Mucosa of rectum (tissue), 2 donors: ENCODE results near the gene ACO2.

Source experiments
- H3K27ac ChIP-seq, 2 donors: one replicate each; pipeline ENCODE4 v1.7.0; 2013; ENCODE audit warnings: inconsistent platforms in 2 of 2, low read depth in 2 of 2, low read length in 2 of 2
- H3K27me3 ChIP-seq, 2 donors: one replicate each; pipeline ENCODE4 v1.7.0; 2013; ENCODE audit warnings: low read length in 2 of 2; ENCODE audit not compliant: control insufficient read depth in 2 of 2, insufficient read depth in 2 of 2
- H3K36me3 ChIP-seq, 2 donors: one replicate each; pipeline ENCODE4 v1.7.0; 2013; ENCODE audit warnings: low read length in 2 of 2; ENCODE audit not compliant: control insufficient read depth in 2 of 2, insufficient read depth in 2 of 2
- H3K4me1 ChIP-seq, 2 donors: one replicate each; pipeline ENCODE4 v1.7.0; 2013; ENCODE audit warnings: low read length in 2 of 2, mild to moderate bottlenecking in 1 of 2; ENCODE audit not compliant: control insufficient read depth in 2 of 2, insufficient read depth in 2 of 2
- H3K4me3 ChIP-seq, 2 donors: one replicate each; pipeline ENCODE4 v1.7.0; 2013; ENCODE audit warnings: low read length in 2 of 2
- H3K9ac ChIP-seq, 2 donors: one replicate each; pipeline ENCODE4 v1.7.0; 2013; ENCODE audit warnings: low read length in 2 of 2, low read depth in 1 of 2, mild to moderate bottlenecking in 1 of 2
- H3K9me3 ChIP-seq, 2 donors: one replicate each; pipeline ENCODE4 v1.7.0; 2013; ENCODE audit warnings: low read length in 2 of 2; ENCODE audit not compliant: control insufficient read depth in 2 of 2
- donor health status: healthy.
- donor health status: Normal muscosa, but diverticular disease.

ACO2 gene

DNA sequence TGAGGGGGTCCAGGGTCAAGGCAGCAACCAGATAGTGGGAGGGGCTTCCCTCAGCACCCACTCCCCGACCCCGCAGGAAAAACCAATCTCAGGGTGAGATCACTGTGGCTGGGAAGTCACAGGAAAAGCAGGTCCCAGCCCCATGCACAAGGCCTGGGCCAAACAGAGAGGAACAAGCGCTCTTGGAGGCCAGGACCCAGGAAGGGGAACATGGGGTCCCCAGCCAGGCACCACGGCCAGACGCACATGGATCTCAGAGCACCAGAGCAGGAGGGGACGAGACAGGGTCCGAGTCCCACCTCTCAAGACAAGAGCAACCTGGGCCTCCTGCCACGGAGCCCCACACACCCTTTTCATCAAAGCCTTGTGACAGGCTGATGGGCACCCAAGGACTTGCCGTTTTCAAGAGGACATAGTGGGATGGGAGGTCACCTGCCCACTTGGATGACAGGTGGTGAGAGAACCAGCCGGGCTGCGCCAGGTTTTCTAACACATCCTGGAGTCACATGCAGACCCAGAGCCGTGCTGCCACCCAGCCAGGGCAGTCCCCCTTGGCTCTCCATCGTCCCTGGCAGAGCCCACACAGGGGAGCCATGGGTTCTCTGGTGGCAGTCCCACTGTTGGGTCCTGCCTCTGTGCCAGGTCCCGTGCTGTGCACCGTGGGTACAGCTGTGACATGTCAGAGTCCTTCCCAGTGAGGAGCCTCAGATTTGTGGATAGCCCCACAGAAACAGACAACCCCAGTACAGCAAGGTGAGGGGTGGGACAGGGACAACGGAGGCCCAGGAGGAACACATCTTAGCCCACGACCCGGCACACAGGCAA lies 62.2 kb downstream of the ACO2 start:
- Histone ChIP-seq H3K27me3 (no peaks in the 10 kb centered on the region), H3K36me3 (peaks cover 56 to 61% of the 10 kb centered on the region in 2 donors), H3K4me3 (no peak overlapping the region), H3K4me1 (peaks cover 2 to 5% of the 10 kb centered on the region in 2 donors), H3K9ac (no peak overlapping the region), H3K27ac (no peak overlapping the region), H3K9me3 (no peaks in the 10 kb centered on the region)

DNA sequence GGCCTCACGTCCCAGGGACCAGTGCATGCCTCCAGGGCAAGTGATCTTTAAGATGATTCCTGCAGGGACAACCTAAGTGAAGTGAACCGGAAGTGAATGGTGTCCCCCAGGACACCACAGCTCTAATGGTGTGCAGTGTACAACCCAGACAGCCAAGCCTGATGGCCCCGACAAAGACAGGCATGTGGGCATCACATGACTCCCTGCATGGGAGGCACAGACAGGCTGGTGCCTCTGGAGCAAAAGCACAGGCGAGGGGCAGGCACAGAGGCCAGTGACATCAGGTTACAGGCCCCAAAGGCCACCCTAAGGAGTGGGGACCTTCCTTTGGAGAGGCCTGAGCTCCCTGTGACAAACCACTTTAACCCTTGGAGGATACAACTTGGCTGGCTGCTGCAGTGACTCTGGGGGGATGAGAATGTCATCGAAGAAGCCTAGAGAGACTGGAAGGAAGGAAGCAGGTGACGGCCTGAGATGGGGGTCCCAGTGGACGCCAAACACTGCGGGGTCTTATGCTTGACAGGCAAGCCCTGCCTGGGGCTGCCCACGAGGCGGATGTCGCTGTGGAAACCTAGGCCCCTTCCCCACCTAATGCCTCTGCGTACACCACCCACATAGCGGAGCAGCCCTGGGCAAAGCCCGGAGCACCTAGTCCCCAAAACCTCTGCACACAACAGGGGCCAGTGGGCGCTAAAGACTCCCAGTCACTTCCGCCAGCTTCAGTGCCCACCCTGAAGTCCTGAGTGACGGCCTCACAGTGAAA lies 63.0 kb downstream of the ACO2 start:
- Histone ChIP-seq H3K9ac (no peak overlapping the region), H3K4me3 (no peak overlapping the region), H3K27ac (no peak overlapping the region), H3K9me3 (no peaks in the 10 kb centered on the region), H3K36me3 (peaks cover 48 to 53% of the 10 kb centered on the region in 2 donors), H3K4me1 (peaks cover 0 to 2% of the 10 kb centered on the region in 2 donors), H3K27me3 (no peaks in the 10 kb centered on the region)

DNA sequence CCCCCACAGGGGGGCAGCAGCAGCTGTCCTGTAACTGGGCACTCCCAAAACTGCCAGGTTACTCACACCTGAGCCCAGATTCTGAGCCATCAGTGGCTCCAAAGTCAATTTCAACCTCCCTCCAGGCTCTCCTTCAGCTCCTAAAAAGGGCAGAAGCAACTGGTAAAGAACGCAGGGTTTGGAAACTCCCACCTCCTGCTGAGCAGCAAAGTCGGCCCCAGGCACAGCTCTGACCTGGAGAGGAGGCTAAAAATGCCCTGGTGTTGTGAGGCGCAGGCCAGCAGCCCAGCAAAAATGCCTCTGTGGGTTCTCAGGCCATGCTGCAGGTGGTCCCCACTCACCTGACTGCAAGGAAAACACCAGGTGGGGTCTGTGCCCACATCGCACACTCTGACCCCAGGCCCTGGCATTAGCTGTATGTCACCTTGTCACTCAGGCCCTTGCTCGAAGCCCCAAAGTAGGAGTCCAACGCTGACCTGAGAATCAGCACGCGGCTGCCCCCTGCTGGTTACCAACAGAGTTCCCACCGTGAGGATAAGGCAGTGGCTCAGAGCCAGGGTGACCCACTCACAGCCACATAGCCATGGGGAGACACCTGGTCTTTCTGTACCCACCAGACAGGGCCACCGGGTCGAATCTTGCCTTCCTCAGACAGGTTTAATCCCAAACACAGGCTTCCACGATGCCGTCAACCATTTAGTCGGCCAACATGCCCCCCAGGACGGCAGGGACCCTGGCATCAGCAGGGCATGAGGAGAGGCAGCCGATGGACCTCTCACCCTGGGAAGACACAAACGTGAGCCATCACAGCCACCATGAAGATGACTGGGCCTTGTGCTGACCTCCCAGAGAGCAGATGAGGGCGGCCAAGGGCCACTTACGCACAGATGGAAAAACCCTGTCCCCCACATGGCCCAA lies 64.2 kb downstream of the ACO2 start:
- peaks cover 35 to 43% of the 10 kb centered on the region in 2 donors for H3K36me3 ChIP-seq
- no peak overlapping the region for H3K9ac ChIP-seq

DNA sequence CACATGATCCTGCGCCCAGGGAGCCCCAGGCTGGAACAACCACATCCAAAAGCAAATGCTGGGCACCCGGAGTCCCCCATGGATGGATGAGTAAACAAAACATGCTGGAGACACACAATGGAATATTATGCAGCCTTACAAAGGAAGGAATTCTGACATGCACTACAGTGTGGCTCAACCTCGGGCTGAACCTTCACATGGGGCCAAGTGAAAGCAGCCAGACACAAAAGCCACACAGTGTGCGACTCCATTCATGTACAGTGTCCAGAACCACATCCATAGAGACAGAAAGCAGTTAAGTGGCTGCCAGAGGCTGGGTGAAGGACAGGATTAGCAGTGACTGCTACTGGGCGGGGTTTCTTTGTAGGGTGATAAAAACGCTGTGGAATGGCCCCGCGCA lies 65.3 kb downstream of the ACO2 start:
- Histone ChIP-seq H3K27me3 (no peaks in the 10 kb centered on the region), H3K27ac (no peak overlapping the region), H3K4me3 (no peak overlapping the region), H3K36me3 (peaks cover 25 to 32% of the 10 kb centered on the region in 2 donors), H3K4me1 (peaks cover 0 to 2% of the 10 kb centered on the region in 2 donors), H3K9ac (no peak overlapping the region), H3K9me3 (no peaks in the 10 kb centered on the region)

More for the DNA sequence above, 64.2 kb downstream of the ACO2 start:
- no peaks in the 10 kb centered on the region for H3K27me3 ChIP-seq
- peaks cover 0 to 2% of the 10 kb centered on the region in 2 donors for H3K4me1 ChIP-seq
- H3K27ac ChIP-seq, result no peak overlapping the region
- H3K9me3 ChIP-seq, result no peaks in the 10 kb centered on the region
- no peak overlapping the region for H3K4me3 ChIP-seq

DNA sequence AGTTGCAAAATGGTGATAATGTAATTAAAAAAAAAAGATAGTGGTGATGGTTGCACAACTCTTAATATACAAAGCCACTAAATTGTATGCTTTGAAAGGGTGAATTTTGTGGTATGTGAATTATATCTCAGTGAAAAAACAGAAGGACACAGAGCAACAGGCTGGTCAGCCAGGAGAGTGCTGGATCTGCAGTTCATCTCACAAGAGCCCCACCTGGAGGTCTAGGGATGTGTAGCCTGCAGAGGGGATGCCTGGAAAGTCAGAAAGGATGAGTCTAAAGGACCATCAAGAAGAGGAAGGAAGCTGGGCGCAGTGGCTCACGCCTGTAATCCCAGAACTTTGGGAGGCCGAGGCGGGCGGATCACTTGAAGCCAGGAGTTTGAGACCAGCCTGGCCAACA lies 66.3 kb downstream of the ACO2 start:
- Histone ChIP-seq H3K36me3 (peaks cover 26 to 30% of the 10 kb centered on the region in 2 donors), H3K9ac (no peak overlapping the region), H3K9me3 (no peaks in the 10 kb centered on the region), H3K4me3 (no peak overlapping the region), H3K27me3 (no peaks in the 10 kb centered on the region), H3K4me1 (peaks cover 2 to 4% of the 10 kb centered on the region in 2 donors), H3K27ac (no peak overlapping the region)

GRCh38 chr22:41537203-41537602 lies 68.3 kb downstream of the ACO2 start:
- Histone ChIP-seq H3K4me1 (peaks cover 2 to 4% of the 10 kb centered on the region in 2 donors), H3K27ac (no peak overlapping the region), H3K27me3 (no peaks in the 10 kb centered on the region), H3K4me3 (no peak overlapping the region), H3K9me3 (no peaks in the 10 kb centered on the region), H3K36me3 (peaks cover 12 to 14% of the 10 kb centered on the region in 2 donors), H3K9ac (no peak overlapping the region)

DNA sequence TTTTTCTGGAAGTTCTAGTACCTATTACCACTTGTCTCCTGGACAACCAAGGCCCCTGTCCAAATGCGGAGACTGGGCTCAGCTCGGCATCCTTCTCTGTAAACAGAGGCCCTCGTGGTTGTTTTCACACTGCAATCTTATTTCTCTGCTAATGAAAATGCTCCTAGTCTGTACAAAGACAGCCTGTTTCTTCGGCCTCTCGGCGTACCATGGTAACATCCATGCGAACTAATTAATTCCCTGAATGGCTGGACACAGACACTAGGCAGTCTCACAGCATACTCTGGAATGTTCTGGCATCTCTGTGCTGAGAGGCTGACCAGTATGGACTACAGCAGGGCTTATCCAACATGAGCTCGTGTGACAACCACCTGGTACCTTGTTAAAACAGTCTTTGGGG lies 69.7 kb downstream of the ACO2 start:
- no peak overlapping the region for H3K4me3 ChIP-seq
- H3K4me1 ChIP-seq, result peaks cover 2 to 10% of the 10 kb centered on the region in 2 donors
- no peaks in the 10 kb centered on the region for H3K27me3 ChIP-seq
- H3K9me3 ChIP-seq, result no peaks in the 10 kb centered on the region
- H3K9ac ChIP-seq, result no peak overlapping the region
- H3K36me3 ChIP-seq, result peaks cover 9 to 13% of the 10 kb centered on the region in 2 donors
- H3K27ac ChIP-seq, result no peak overlapping the region

- Histone ChIP-seq H3K36me3 (peaks cover 6 to 9% of the 10 kb centered on the region in 2 donors), H3K9me3 (no peaks in the 10 kb centered on the region), H3K9ac (no peak overlapping the region), H3K4me3 (no peak overlapping the region), H3K27me3 (no peaks in the 10 kb centered on the region), H3K27ac (peak overlapping the region in 1 of 2 donors; percentile 13), H3K4me1 (peaks cover 2 to 14% of the 10 kb centered on the region in 2 donors)
Measured at GRCh38 chr22:41539146-41540005, 70.5 kb downstream of the ACO2 start.

DNA sequence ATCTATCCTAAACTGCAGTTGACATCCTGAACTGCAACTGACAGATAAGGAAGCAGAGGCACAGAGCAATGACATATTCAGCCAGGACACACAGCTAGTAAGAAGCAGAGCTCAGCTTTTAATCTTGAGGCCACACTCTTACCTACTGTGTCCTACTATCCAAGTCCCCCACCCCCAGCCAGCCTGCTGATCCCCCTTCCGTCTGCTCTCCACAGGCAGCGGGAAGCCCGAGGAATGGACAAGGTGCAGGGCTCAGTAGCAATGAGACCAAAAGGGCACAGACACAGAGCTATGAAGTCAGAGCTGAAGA lies 71.0 kb downstream of the ACO2 start:
- peaks cover 7 to 17% of the 10 kb centered on the region in 2 donors for H3K4me1 ChIP-seq
- no peak overlapping the region for H3K27ac ChIP-seq
- H3K9ac ChIP-seq, result no peak overlapping the region
- peaks cover 6 to 9% of the 10 kb centered on the region in 2 donors for H3K36me3 ChIP-seq
- no peaks in the 10 kb centered on the region for H3K9me3 ChIP-seq
- H3K27me3 ChIP-seq, result no peaks in the 10 kb centered on the region
- no peak overlapping the region for H3K4me3 ChIP-seq
